H1 (cell line): ENCODE results near the gene IPO13. TPM values are rescaled to one million over a fixed set of nuclear protein-coding genes. Genes with fewer than 3 reads are reported as not detected.

Experiments used
- CTCF ChIA-PET: fragments of 300-600 bp; sonication (Branson Sonifier 250); formaldehyde crosslinking; loops from one replicate; lab custom pipeline; 2021; ENCODE audit not compliant: partially characterized antibody; lab: Charles Lee
- POLR2A ChIA-PET: fragments of 300-600 bp; sonication (Branson Sonifier 250); formaldehyde crosslinking; loops from one replicate; lab custom pipeline; 2021; ENCODE audit warnings: inconsistent platforms; ENCODE audit not compliant: partially characterized antibody; lab: Charles Lee
- DNase-seq, 2 experiments: peaks; one replicate each; pipeline versions ENCODE4 v3.0.0 to v3.0.0-alpha.2; 2010 to 2022; ENCODE audit warnings: low spot score in 2 of 2, low read depth in 1 of 2, mixed read lengths in 1 of 2
- FAIRE-seq: peaks from 2 replicates; lab custom pipeline; 2011; peaks lifted over from hg19 to GRCh38; lab: Jason Lieb, UNC
- H2AFZ ChIP-seq: 2 replicates; pipeline ENCODE4 v1.8.1; 2012; ENCODE audit warnings: low read length, inconsistent platforms
- H2AK5ac ChIP-seq: 2 replicates; pipeline ENCODE4 v1.6.1; 2013; ENCODE audit warnings: low read depth, low read length
- H2BK120ac ChIP-seq: replicated peaks from 2 replicates; pipeline ENCODE3; 2013; ENCODE audit warnings: low read depth, low read length, inconsistent platforms
- H2BK12ac ChIP-seq: 2 replicates; pipeline ENCODE4 v1.6.1; 2013; ENCODE audit warnings: low read depth, low read length
- H2BK15ac ChIP-seq: 2 replicates; pipeline ENCODE4 v1.6.1; 2013; ENCODE audit warnings: low read length
- H2BK20ac ChIP-seq: 2 replicates; pipeline ENCODE4 v1.6.1; 2013; ENCODE audit warnings: low read length
- H2BK5ac ChIP-seq: 2 replicates; pipeline ENCODE4 v1.6.1; 2013; ENCODE audit warnings: low read depth, low read length
- H3K14ac ChIP-seq: 2 replicates; pipeline ENCODE4 v1.6.1; 2013; ENCODE audit warnings: inconsistent platforms; ENCODE audit not compliant: insufficient read length
- H3K18ac ChIP-seq: 2 replicates; pipeline ENCODE4 v1.6.1; 2013; ENCODE audit warnings: low read length; ENCODE audit errors: extremely low read depth
- H3K23ac ChIP-seq: 2 replicates; pipeline ENCODE4 v1.6.1; 2013; ENCODE audit warnings: inconsistent platforms; ENCODE audit not compliant: insufficient read length
- H3K23me2 ChIP-seq: 2 replicates; pipeline ENCODE4 v1.6.1; 2013; ENCODE audit warnings: low read depth, low read length
- H3K27ac ChIP-seq: 2 replicates; pipeline ENCODE4 v1.6.1; 2011; ENCODE audit warnings: low read depth, low read length, inconsistent platforms
- H3K27me3 ChIP-seq, 4 experiments: replicated peaks in 1 of 4; 1 replicate in 1 of 4; 2 replicates in 3 of 4; pipeline versions ENCODE4 v1.6.1 to v1.8.1; 2011 to 2013; ENCODE audit warnings: low read length in 3 of 4, mild to moderate bottlenecking in 3 of 4, inconsistent platforms in 2 of 4, mixed read lengths in 2 of 4, moderate library complexity in 1 of 4; ENCODE audit not compliant: control insufficient read depth in 3 of 4, insufficient read depth in 3 of 4; ENCODE audit errors: extremely low read depth in 1 of 4
- H3K36me3 ChIP-seq, 4 experiments: 2 replicates each; pipeline versions ENCODE4 v1.6.1 to v1.8.1; 2011 to 2013; ENCODE audit warnings: mild to moderate bottlenecking in 4 of 4, low read length in 3 of 4, moderate library complexity in 2 of 4, control low read depth in 1 of 4, inconsistent platforms in 1 of 4; ENCODE audit not compliant: insufficient read depth in 4 of 4, control insufficient read depth in 2 of 4
- H3K4ac ChIP-seq: replicated peaks from 2 replicates; pipeline ENCODE3; 2013; ENCODE audit warnings: low read length, low read depth, mixed read lengths, inconsistent platforms; ENCODE audit not compliant: insufficient read length
- H3K4me1 ChIP-seq, 4 experiments: replicated peaks in 1 of 4; 1 replicate in 1 of 4; 2 replicates in 3 of 4; pipeline versions ENCODE4 v1.6.1 to v1.8.1; 2011 to 2013; ENCODE audit warnings: low read length in 3 of 4, inconsistent platforms in 2 of 4, mixed read lengths in 1 of 4; ENCODE audit not compliant: insufficient read depth in 4 of 4, control insufficient read depth in 3 of 4
- H3K4me2 ChIP-seq, 2 experiments: 2 replicates each; pipeline versions ENCODE4 v1.6.1 to v1.8.1; 2011 to 2013; ENCODE audit warnings: low read depth in 2 of 2, low read length in 2 of 2, control low read depth in 1 of 2, inconsistent platforms in 1 of 2, mild to moderate bottlenecking in 1 of 2; ENCODE audit not compliant: insufficient read depth in 1 of 2
- H3K4me3 ChIP-seq, 4 experiments: fragments of 200-600, 300-600 bp in 1 of 4; sonication (generic), shearing (Covaris generic), sonication (Bioruptor Twin) in 1 of 4; 2 replicates each; pipeline versions ENCODE4 v1.5.1 to v1.8.1; 2011 to 2016; ENCODE audit warnings: low read length in 4 of 4, low read depth in 3 of 4, control low read depth in 2 of 4, inconsistent platforms in 2 of 4, mild to moderate bottlenecking in 2 of 4, mixed read lengths in 1 of 4, moderate library complexity in 1 of 4; ENCODE audit not compliant: insufficient read depth in 2 of 4; ENCODE audit errors: extremely low read depth in 1 of 4
- H3K56ac ChIP-seq: replicated peaks from 2 replicates; pipeline ENCODE3; 2013; ENCODE audit warnings: low read depth, mild to moderate bottlenecking, mixed read lengths, low read length, inconsistent platforms; ENCODE audit not compliant: insufficient read length
- H3K79me1 ChIP-seq: 2 replicates; pipeline ENCODE4 v1.6.1; 2013; ENCODE audit warnings: low read depth, low read length, control low read depth
- H3K79me2 ChIP-seq, 2 experiments: 2 replicates each; pipeline versions ENCODE4 v1.6.1 to v1.8.1; 2012 to 2013; ENCODE audit warnings: low read length in 2 of 2, mild to moderate bottlenecking in 2 of 2, inconsistent platforms in 1 of 2; ENCODE audit not compliant: insufficient read depth in 2 of 2, control insufficient read depth in 1 of 2
- H3K9ac ChIP-seq, 4 experiments: replicated peaks in 1 of 4; 1 replicate in 1 of 4; 2 replicates in 3 of 4; pipeline versions ENCODE4 v1.6.1 to v1.8.1; 2011 to 2013; ENCODE audit warnings: low read depth in 3 of 4, low read length in 3 of 4, control low read depth in 2 of 4, mild to moderate bottlenecking in 2 of 4, moderate library complexity in 2 of 4, inconsistent platforms in 1 of 4; ENCODE audit errors: extremely low read depth in 1 of 4
- H3K9me3 ChIP-seq, 2 experiments: 2 replicates each; pipeline versions ENCODE4 v1.6.1 to v1.8.1; 2012 to 2013; ENCODE audit warnings: mild to moderate bottlenecking in 2 of 2, moderate library complexity in 2 of 2, control low read depth in 1 of 2, inconsistent platforms in 1 of 2, low read depth in 1 of 2, low read length in 1 of 2, mixed read lengths in 1 of 2; ENCODE audit not compliant: insufficient read depth in 2 of 2
- H4K20me1 ChIP-seq, 2 experiments: replicated peaks in 1 of 2; 2 replicates each; pipeline versions ENCODE3 to v1.8.1; 2011 to 2013; ENCODE audit warnings: inconsistent platforms in 2 of 2, low read length in 2 of 2, mild to moderate bottlenecking in 1 of 2; ENCODE audit not compliant: insufficient read depth in 2 of 2, control insufficient read depth in 1 of 2
- H4K5ac ChIP-seq: 2 replicates; pipeline ENCODE4 v1.6.1; 2013; ENCODE audit warnings: low read length, low read depth, mixed read lengths, inconsistent platforms; ENCODE audit not compliant: insufficient read length
- H4K8ac ChIP-seq: 2 replicates; pipeline ENCODE4 v1.8.0; 2013; ENCODE audit warnings: mild to moderate bottlenecking, moderate library complexity, low read length, inconsistent platforms; ENCODE audit not compliant: insufficient read depth; ENCODE audit errors: extremely low read depth
- H4K91ac ChIP-seq: replicated peaks from 2 replicates; pipeline ENCODE3; 2013; ENCODE audit warnings: low read length, mixed read lengths, inconsistent platforms; ENCODE audit not compliant: insufficient read length
- POLR2AphosphoS5 ChIP-seq: IDR thresholded peaks from 2 replicates; pipeline ENCODE4 v1.6.1; 2011; ENCODE audit warnings: low read depth, low read length
- WGBS, 2 experiments: shearing (Covaris generic) in 1 of 2; methylation state at CpG; one replicate each; pipeline versions ENCODE4 v1.1.6 to v1.1.7; 2013 to 2015; ENCODE audit warnings: low lambda C conversion rate in 2 of 2, mixed read lengths in 2 of 2, inconsistent platforms in 1 of 2, low coverage in 1 of 2, missing lambda C conversion rate in 1 of 2; ENCODE audit not compliant: insufficient replicate concordance in 2 of 2, insufficient coverage in 1 of 2, insufficient read length in 1 of 2; ENCODE audit errors: extremely low coverage in 1 of 2, missing lambda C conversion rate in 1 of 2; 5-methylcytosine and 5-hydroxymethylcytosine counted together
- polyA plus RNA-seq, 7 experiments: library from polyadenylated mRNA; depleted of rRNA in 3 of 7; stranded (reverse) in 5 of 7; unstranded in 2 of 7; fragments of >200 nt in 5 of 7; fragments of 200-250 nt in 2 of 7; gene quantifications; 1 replicate in 5 of 7; 2 replicates in 1 of 7; 4 replicates in 1 of 7; pipeline versions ENCODE4 v1.2.1 to v1.2.3, GENCODE V29; 2011 to 2013; ENCODE audit warnings: missing spikeins in 2 of 7, mixed read lengths in 2 of 7
- total RNA-seq: library from RNA; stranded (reverse); fragmentation: NEBNext Ultra II Directional; extraction: Animal tissue kit (Norgen Biotek cat#: 25700); gene quantifications from 2 replicates; pipeline ENCODE4 v1.2.1, GENCODE V29; 2021

Gene IPO13
- total and polyA plus RNA-seq, 2 of the 8 experiments (the other 6 are each of a cell fraction or from before 2014, with no cell fraction given): 23.0 to 27.0 TPM

- Histone ChIP-seq H4K5ac (no peak overlapping the region), H2BK15ac (no peak overlapping the region), H2BK12ac (no peak overlapping the region), H4K20me1 (peaks cover 0 to 8% of the 10 kb centered on the region in 2 experiments), H2BK5ac (no peak overlapping the region), H2BK20ac (no peak overlapping the region), H3K23me2 (no peaks in the 10 kb centered on the region), H3K18ac (no peak overlapping the region), H3K4me2 (no peak overlapping the region), H2AFZ (no peak overlapping the region), H3K27ac (no peak overlapping the region), H4K91ac (no peak overlapping the region), H3K9me3 (no peaks in the 10 kb centered on the region), H3K79me2 (no peaks in the 10 kb centered on the region), H3K4me3 (no peak overlapping the region), H3K56ac (no peak overlapping the region), H3K79me1 (no peaks in the 10 kb centered on the region), H4K8ac (peak overlapping the region; percentile 68; the same call in 1 of the 2 replicates), H3K14ac (no peak overlapping the region), H3K23ac (no peak overlapping the region), H3K36me3 (peaks cover 0 to 4% (median 1%) of the 10 kb centered on the region in 4 experiments; a peak in 1 of 8 replicates), H3K4me1 (peaks cover 0 to 8% (median 2%) of the 10 kb centered on the region in 4 experiments; a peak in 3 of 7 replicates), H2AK5ac (no peak overlapping the region), H3K4ac (no peak overlapping the region), H2BK120ac (no peak overlapping the region), H3K27me3 (no peaks in the 10 kb centered on the region), H3K9ac (no peak overlapping the region)
- FAIRE-seq: no peak
- ChIA-PET POLR2A (interaction anchor here (0.6 to 27.1 kb wide), 6 partner anchors 3 to 149 kb away, joined by 3 to 544 read pairs (median 8); partner anchors contain the start of gene SLC6A9), CTCF (interaction anchor here (0.5 to 16.6 kb wide), 7 partner anchors 7 to 204 kb away, joined by 3 to 252 read pairs (median 10); partner anchors contain the start of gene SLC6A9)
- DNase-seq: no peak
- 91% methylated on average over 13 of the region's 13 CpGs; no CpG with 5 or more reads in 1 of the 2 experiments for WGBS, 2 experiments
- TF ChIP-seq POLR2AphosphoS5: no peak
Measured at GRCh38 chr1:44012941-44013609, 66.3 kb downstream of the IPO13 start.
